ENCODE measurements around the gene FBXW11. TPM values are rescaled to one million over a fixed set of nuclear protein-coding genes. Genes with fewer than 3 reads are reported as not detected.

The FBXW11 gene
- total RNA-seq, 1 experiment from 2014 or later: 85.3 TPM

DNA sequence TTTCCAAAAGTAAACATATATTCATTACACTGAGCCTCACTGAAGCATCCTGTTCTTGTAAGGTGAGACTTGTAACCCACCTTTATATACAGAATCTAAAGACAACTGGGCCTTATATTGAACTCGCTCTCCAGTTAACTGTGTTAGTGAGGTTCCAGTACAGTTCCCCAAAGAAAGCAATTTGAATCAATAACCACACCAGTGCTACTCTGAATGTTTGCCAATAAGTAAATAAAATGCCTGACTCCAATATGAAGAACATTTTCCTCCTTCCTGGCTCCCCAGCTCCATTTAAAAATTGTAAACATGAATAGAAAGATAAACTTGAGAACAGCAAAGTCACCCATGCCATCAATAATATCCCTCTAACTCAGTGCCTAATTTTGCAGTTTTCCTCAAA lies 50.1 kb downstream of the FBXW11 start:
- Histone ChIP-seq H3K9ac (ENCODE audit: extremely low read depth, insufficient read length, low read length) (no peak overlapping the region), H3K4me2 (ENCODE audit: insufficient read depth, insufficient read length, low read length) (no peak overlapping the region), H3K79me2 (ENCODE audit: insufficient read depth, low read length) (peaks cover 68% of the 10 kb centered on the region), H3K14ac (ENCODE audit: insufficient read depth, low read length) (no peak overlapping the region), H2BK20ac (ENCODE audit: low read depth, low read length, poor library complexity, severe bottlenecking) (no peak overlapping the region), H2AK5ac (ENCODE audit: insufficient read length, low read length) (no peak overlapping the region), H3K4ac (ENCODE audit: low read depth, low read length) (no peak overlapping the region), H2BK12ac (ENCODE audit: insufficient read length, low read depth, low read length) (no peak overlapping the region), H3K18ac (ENCODE audit: insufficient read length, low read depth, low read length) (no peak overlapping the region), H4K91ac (ENCODE audit: insufficient read length, low read depth, low read length) (no peak overlapping the region), H3K27me3 (ENCODE audit: insufficient read depth, low read length) (no peaks in the 10 kb centered on the region; the same call in 1 of the 2 replicates), H3K27ac (ENCODE audit: insufficient read length, low read depth, low read length) (no peak overlapping the region), H3K56ac (ENCODE audit: insufficient read length, low read depth, low read length) (no peak overlapping the region), H2AFZ (ENCODE audit: low read length) (no peak overlapping the region), H3K23me2 (ENCODE audit: insufficient read length, low read depth, low read length, poor library complexity, severe bottlenecking) (no peaks in the 10 kb centered on the region), H3K23ac (ENCODE audit: insufficient read length, low read depth, low read length) (no peak overlapping the region), H3K4me1 (ENCODE audit: insufficient read depth, low read length) (peaks cover 11% of the 10 kb centered on the region; the same call in 1 of the 2 replicates), H2BK15ac (ENCODE audit: low read depth, low read length) (no peak overlapping the region), H2BK120ac (ENCODE audit: low read depth, low read length, poor library complexity, severe bottlenecking) (no peak overlapping the region), H2BK5ac (ENCODE audit: insufficient read length, low read length) (no peak overlapping the region), H3K79me1 (ENCODE audit: insufficient read depth, low read depth, low read length, poor library complexity, severe bottlenecking) (peaks cover 6% of the 10 kb centered on the region), H4K8ac (replicated peaks; ENCODE audit: insufficient read length, low read depth, low read length) (no peak overlapping the region), H3T11ph (ENCODE audit: low read length) (no peak overlapping the region), H4K5ac (ENCODE audit: insufficient read length, low read depth, low read length) (no peak overlapping the region), H3K9me3 (ENCODE audit: control insufficient read depth, low read depth, low read length) (no peaks in the 10 kb centered on the region), H4K20me1 (ENCODE audit: control insufficient read depth, insufficient read depth, insufficient read length) (no peaks in the 10 kb centered on the region)
- TF ChIP-seq, protein P1, sequence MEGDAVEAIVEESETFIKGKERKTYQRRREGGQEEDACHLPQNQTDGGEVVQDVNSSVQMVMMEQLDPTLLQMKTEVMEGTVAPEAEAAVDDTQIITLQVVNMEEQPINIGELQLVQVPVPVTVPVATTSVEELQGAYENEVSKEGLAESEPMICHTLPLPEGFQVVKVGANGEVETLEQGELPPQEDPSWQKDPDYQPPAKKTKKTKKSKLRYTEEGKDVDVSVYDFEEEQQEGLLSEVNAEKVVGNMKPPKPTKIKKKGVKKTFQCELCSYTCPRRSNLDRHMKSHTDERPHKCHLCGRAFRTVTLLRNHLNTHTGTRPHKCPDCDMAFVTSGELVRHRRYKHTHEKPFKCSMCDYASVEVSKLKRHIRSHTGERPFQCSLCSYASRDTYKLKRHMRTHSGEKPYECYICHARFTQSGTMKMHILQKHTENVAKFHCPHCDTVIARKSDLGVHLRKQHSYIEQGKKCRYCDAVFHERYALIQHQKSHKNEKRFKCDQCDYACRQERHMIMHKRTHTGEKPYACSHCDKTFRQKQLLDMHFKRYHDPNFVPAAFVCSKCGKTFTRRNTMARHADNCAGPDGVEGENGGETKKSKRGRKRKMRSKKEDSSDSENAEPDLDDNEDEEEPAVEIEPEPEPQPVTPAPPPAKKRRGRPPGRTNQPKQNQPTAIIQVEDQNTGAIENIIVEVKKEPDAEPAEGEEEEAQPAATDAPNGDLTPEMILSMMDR (conservative IDR thresholded peaks at IDR 0.05): no peak
- WGBS (ENCODE audit: extremely low coverage, insufficient read length, low lambda C conversion rate): no CpG with 5 or more reads among the region's 1 CpG
- Mint-ChIP-seq H3K27ac (peak overlapping the region in 1 of 3 experiments; percentile 74; a peak in 2 of 7 replicates), H3K9me3 (no peaks in the 10 kb centered on the region), H3K36me3 (ENCODE audit: insufficient read depth in 1 of 3, low read depth in 3 of 3) (peaks cover 0 to 8% (median 4%) of the 10 kb centered on the region in 3 experiments; a peak in 3 of 7 replicates), H3K27me3 (ENCODE audit: low read depth) (no peaks in the 10 kb centered on the region), H3K4me1 (peaks cover 60 to 66% of the 10 kb centered on the region in 2 experiments), H3K4me3 (no peak overlapping the region)
- no peak for DNase-seq
